T-helper 2 cell (primary cell): ENCODE data around the gene PASK.
"Not testable (repeated sequence)": the region's sequence is repeated elsewhere in the genome, so short reads cannot be mapped to it uniquely, and the experiment has no call there.

ENCODE experiments used
- DNase-seq, 5 experiments: peaks; one replicate each; pipeline versions ENCODE4 v3.0.0 to v3.0.0-alpha.2; 2012 to 2022

The PASK gene

GRCh38 chr2:241103176-241103595 is 46.1 kb downstream of the PASK start:
- DNase-seq: no peak

GRCh38 chr2:241102239-241102803 is 47.0 kb downstream of the PASK start, which contains the start of gene MTERF4:
Gene MTERF4, minus strand, starts transcription at chr2:241102287. Its CDS starts 14 bp downstream, at chr2:241102273.
- peak; percentile 77 to 93 (median 81) for DNase-seq

- no peak for DNase-seq
Measured at GRCh38 chr2:241099246-241099645, 50.0 kb downstream of the PASK start.

GRCh38 chr2:241096979-241097378 is 52.3 kb downstream of the PASK start:
- peak in 1 of 5 experiments; percentile 31 for DNase-seq

- peak in 3 of 5 experiments; percentile 58 to 80 (median 64) for DNase-seq
Measured at GRCh38 chr2:241095594-241096290, 53.5 kb downstream of the PASK start.

- DNase-seq: no peak
Measured at GRCh38 chr2:241094924-241095420, 54.3 kb downstream of the PASK start.

GRCh38 chr2:241094172-241094571 is 55.1 kb downstream of the PASK start:
- no peak for DNase-seq

- not testable (repeated sequence) for DNase-seq
Measured at GRCh38 chr2:241093133-241093781, 56.0 kb downstream of the PASK start.

- DNase-seq: no peak
Measured at GRCh38 chr2:241092677-241093076, 56.6 kb downstream of the PASK start.

GRCh38 chr2:241091734-241092445 is 57.4 kb downstream of the PASK start:
- no peak for DNase-seq

GRCh38 chr2:241091201-241091600 is 58.1 kb downstream of the PASK start:
- DNase-seq: no peak

- DNase-seq: no peak
Measured at GRCh38 chr2:241088791-241089732, 60.2 kb downstream of the PASK start.

GRCh38 chr2:241088376-241088775 is 60.9 kb downstream of the PASK start:
- DNase-seq: no peak

GRCh38 chr2:241087420-241088268 is 61.6 kb downstream of the PASK start:
- DNase-seq: no peak

- DNase-seq: no peak
Measured at GRCh38 chr2:241084856-241085444, 64.3 kb downstream of the PASK start.

- no peak for DNase-seq
Measured at GRCh38 chr2:241083091-241083415, 66.2 kb downstream of the PASK start.

- DNase-seq: no peak
Measured at GRCh38 chr2:241082341-241083090, 66.8 kb downstream of the PASK start.

- no peak for DNase-seq
Measured at GRCh38 chr2:241081643-241082340, 67.5 kb downstream of the PASK start.

GRCh38 chr2:241081190-241081642 is 68.1 kb downstream of the PASK start:
- no peak for DNase-seq
